ENCODE results near the gene XBP1.
"Not testable (repeated sequence)": the region's sequence is repeated elsewhere in the genome, so short reads cannot be mapped to it uniquely, and the experiment has no call there.

Gene XBP1

DNA sequence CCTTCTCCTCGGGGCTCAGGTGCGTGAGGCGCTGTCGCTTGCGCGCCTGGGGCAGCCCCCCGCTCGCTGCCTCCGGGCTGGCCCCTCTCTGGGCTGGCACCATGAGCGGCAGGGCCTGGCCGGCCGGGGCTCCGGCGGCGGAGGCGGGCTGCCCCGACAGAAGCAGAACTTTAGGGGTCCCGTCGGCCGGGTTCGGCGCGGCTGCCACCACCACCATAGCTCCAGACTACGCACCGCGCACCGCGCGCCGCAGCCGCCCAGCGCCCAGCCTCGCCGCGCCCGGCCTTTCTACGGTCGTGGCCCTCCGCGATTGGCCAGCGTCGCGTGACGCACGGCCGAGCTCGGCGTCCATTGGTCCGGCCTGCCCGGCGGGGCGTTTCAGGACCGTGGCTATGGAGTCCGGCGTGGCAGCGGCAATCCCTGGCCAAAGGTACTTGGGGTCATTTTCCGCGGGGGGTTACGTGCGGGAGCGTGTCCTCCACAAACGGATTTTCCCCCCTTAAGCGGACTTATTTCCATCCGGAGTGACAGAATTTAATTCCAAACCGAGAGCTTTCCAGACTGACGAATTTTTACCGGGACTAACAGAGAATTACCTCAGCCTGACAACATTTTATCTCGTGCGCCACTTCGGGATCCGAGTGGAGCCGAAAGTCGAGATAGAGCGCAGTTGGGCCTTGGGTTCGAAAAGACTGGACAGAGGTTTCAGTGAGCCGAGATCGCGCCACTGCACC, at the start of gene XBP1:
XBP1 (minus strand) TSS at position 262 of the 734 bp plus-strand sequence.
- DNase-seq (ENCODE audit: low read depth in 2 of 2): peak; percentile 79 to 87

DNA sequence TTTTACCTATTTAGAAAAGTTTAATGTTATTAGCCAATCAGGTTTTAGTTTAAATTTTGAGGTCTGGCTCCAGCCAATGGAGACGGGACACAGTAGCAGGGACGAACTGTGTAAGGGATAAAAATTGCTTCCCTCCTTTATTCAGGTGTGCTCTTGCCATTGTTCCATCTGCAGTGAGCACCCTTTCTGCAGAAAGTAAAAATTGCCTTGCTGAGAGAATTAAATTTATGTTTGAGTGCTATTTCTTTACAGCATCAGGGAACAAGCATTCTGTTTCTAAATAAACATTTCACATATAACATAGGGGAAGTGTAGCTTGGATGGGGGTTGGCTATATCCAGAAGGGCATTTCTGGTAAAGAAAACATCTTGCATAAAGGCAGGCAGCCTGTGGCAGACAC, 46.6 kb upstream of the XBP1 start:
- DNase-seq (ENCODE audit: low read depth in 2 of 2): no peak

DNA sequence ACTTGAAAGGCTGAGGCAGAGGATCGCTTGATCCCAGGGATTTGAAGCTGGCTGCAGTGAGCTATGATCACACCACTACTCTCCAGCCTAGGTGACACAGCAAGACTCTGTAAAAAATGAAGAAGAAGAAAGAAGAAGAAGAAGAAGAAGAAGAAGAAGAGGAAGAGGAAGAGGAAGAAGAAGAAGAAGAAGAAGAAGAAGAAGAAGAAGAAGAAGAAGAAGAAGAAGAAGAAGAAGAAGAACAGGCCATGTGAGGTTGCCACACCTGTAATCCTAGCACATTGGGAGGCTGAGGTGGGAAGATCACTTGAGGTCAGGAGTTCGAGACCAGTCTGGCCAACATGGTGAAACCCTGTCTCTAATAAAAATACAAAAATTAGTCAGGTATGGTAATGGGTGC, 43.9 kb upstream of the XBP1 start:
- DNase-seq (ENCODE audit: low read depth in 2 of 2): not testable (repeated sequence)

DNA sequence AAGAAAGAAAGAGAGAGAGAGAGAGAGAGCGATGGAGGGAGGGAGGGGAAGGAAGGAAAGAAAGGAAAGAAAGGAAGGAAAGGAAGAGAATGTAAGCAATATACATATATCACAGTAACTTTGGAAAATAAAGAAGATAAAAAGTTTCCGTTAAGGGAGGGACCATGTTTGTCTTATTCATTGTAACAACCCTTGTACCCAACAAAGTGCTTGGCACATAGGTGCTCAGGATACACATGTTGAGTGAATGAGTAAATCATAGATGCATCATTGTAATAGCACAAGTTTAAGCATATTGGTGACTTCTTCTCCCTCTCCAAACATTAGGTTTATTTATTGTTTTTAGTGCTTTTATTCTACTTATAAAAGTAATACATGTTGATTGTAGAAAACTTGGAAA, 43.3 kb upstream of the XBP1 start:
- DNase-seq (ENCODE audit: low read depth in 2 of 2): no peak

DNA sequence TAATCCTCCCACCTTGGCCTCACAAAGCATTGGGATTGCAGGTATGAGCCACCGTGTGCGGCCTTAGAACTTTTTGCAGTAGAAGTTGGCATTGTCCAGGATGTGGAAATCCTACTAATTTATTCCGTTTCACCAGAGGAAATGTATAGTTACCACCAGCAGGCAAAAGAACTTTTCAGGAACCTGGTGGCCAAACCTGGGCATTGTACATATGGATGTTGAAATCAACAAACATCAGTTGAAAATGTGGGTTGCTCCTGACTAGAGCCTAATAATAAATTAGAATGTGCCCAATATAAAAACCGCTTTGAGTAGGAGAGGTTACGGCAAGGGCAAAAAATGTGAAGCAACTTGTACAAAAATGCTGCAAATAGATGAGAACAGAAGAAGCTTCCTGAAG, 40.7 kb upstream of the XBP1 start:
- no peak for DNase-seq (ENCODE audit: low read depth in 2 of 2)

DNA sequence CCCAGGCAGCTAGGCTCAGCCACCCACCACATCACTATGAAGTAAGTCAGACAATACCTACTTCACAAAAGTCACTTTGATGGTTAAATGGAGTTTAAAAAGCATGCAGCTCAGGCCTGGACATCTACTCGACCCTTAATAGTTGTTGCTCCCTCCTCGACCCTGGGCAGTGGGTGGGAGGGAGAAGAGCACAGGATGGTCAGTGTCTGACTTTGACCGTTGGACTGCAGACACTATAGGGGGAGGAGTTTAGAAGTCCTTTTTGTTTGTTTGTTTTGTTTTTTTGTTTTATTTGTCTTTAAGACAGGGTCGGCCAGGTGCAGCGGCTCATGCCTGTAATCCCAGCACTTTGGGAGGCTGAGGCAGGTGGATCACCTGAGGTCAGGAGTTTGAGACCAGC, 38.6 kb upstream of the XBP1 start:
- no peak for DNase-seq (ENCODE audit: low read depth in 2 of 2)

DNA sequence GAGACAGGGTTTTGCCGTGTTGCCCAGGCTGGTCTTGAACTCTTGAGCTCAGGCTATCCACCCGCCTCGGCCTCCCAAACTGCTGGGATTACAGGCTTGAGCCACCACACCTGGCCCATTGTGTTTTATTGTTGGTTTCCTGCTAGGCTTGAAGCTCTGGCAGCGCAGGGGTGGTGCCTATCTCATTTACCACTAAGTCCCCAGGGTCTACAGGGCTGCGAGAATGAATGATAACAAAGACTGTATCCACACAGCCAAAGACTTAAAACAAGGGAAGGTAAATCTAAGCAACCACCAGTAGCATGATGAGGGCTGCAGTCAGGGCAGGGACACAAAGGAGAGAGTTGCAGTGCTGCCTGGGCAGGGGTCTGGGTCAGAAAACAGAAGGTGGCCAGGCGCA, 37.3 kb upstream of the XBP1 start:
- DNase-seq (ENCODE audit: low read depth in 2 of 2): no peak

DNA sequence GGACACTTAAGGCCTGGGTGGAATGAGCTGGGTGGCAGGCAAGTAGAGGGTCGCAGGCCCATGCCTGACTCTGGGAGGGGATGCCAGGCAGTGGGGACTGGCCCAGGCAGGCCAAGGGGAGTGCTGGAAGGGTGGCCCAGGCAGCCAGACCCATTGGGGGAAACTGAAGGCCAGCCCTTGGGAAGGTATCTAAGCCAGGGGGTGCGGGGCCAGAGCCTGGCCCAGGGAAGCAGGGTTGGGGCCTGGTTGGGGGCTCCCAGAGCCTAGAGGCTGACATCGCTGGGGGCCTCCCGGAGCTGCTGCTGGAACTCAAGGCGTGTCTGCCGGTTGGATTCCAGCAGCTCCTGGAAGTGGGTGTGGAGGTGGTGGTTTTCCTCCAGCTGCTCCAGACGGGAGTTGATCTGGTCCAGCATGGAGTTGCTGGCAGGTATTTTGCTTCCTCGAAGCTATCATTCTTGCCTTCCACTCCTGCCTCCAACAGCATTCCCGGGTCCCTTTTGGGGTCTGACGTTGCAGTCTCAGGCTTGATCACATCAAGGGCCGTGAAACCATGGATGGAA, 35.3 kb upstream of the XBP1 start:
- DNase-seq (ENCODE audit: low read depth in 2 of 2): no peak

DNA sequence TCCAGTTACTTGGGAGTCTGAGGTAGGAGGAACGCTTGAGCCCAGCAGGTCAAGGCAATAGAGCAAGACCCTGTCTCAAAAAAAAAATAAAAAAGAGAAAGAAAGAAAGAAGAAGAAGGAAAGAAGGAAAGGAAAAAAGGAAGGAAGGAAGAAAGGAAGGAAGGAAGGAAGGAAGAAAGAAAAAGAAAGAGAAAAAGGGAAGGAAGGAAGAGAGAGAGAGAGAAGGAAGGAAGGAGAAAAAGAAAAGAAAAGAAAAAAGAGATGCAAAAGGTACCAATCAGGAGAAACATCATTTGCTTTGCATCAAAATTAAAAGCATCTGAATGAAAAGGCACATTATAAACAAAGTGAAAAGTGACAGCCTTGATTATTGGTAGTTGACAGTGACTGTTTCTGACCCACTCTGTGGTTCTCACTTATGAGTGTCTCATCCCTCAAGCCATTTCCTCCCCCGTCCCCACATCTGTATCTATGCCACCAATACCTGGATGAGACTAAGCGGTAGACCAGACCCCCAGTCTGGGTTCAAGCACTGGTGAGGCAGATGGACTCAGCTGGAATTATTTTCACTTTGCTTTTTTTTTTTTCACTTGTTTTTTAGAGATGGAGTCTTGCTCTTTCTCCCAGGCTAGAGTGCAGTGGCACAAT, 33.0 kb upstream of the XBP1 start:
- DNase-seq (ENCODE audit: low read depth in 2 of 2): no peak

DNA sequence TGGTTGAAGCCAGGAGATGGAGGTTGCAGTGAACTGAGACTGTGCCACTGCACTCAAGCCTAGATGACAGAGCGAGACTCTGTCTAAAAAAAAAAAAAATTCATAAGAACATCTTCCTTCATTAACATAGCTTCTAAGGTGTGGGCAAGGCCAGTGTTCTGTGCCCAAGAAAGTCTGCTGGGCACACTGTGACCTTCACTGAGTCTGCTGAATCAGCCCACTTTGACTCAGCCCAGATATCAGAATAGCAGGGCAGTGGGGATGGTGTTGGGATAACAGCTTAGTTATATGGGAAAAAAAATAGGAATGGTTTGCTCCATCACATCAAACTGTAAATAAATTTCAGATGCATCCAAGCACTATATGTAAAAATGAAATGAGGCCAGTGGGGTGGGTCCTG, 32.4 kb upstream of the XBP1 start:
- DNase-seq (ENCODE audit: low read depth in 2 of 2): no peak

DNA sequence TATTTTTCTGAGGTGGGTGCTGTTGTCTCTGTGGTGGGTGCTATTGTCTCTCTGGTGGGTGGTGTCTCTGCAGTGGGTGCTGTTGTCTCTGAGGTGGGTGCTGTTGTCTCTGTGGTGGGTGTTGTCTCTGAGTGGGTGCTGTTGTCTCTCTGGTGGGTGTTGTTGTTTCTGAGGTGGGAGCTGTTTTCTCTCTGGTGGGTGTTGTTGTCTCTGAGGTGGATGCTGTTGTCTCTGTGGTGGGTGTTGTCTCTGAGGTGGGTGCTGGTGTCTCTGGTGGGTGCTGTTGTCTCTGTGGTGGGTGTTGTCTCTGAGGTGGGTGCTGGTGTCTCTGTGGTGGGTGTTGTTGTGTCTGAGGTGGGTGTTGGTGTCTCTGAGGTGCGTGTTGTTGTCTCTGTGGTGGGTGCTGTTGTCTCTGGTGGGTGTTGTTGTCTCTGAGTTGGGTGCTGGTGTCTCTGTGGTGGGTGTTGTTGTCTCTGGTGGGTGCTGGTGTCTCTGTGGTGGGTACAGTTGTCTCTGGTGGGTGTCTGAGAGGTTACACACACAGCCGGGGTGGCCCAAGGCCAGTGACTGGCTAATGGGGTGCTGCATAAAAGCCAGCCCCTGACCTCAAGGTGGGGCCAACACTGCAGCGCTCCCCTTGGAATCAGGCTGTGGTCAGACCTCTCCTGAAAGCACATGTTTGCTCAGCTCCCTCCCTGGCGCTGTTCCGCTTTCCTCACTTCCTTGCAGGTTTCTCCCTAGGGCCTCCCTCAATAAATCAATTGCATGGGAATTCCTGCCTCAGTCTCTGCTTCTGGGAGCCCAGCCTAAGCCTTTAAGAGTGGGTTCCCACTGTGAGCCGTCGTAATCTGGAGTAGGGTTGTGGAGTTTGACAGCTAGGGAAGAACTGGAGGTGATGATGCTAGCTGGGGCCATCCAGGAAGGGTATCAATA, 31.0 kb upstream of the XBP1 start:
- no peak for DNase-seq (ENCODE audit: low read depth in 2 of 2)

DNA sequence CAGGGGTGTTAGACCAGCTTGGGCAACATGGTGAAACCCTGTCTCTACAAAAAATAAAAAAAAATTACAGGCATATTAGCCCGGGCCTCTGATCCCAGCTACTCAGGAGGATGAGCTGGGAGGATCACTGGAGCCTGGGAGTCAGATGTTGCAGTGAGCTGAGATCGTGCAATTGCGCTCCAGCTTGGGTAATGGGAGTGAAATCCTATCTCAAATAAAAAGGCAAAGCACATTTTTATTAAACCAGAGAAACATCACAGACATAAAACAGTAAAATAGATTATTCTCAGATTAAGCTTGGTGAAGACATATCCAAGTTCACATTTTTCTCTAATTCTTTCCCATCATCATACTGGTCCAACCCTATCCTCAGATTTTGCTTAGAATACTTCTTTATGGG, 30.1 kb upstream of the XBP1 start:
- DNase-seq (ENCODE audit: low read depth in 2 of 2): no peak

DNA sequence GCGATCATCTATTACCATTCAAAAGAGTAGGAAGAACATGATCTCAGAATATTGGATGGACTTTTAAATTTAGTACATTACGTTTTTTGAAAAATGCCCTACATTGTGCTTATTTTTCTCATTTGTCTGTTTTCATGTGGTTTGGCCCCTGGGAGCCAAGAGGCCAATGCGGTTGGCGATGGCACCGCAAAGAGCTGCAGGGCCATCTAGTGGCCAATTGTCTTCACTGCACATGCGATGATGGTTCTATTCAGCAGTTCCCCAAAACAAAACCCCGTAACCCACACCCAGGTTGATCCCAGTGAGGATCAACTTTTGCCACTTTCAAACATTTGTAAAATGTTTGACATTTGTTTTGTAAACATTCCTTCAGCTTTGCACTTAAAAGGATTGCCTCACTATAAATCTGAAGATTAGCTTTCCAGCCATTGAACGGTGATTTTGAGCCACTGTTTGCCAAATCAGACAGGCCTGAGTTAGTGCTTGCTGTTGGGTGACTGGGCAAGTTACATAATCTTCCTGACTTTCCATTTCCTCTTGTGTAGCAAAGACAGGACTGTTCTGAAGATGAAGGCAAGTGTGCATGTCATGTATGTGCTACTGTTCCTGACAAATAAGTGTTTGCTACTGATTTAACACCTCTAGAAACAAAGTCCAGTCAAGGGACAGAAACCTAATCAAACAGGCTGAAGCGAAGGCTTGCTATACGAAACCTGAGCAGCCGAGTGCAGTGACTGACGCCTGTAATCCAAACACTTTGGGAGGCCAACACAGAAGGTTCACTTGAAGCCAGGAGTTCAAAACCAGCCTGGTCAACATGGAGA, 29.2 kb upstream of the XBP1 start:
- peak; percentile 54 to 68 for DNase-seq (ENCODE audit: low read depth in 2 of 2)

DNA sequence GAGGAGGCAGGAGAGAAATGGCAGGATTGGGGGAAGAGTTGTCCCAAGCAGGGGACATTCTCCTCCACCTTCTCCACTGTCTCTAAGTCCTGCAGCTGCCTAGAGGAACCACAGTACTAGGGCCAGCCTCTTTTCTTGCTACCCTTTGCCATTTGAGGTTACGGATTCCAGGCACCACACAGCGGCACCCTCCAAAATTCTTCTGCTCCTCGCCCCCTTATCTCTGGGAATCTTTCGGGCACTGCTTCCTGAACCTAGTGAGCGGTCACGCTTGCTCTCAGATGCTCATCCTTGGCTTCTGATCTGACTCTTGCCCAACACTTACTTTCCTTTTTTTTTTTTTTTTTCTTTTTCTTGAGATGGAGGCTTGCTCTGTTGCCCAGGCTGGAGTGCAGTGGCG, 26.6 kb upstream of the XBP1 start:
- DNase-seq (ENCODE audit: low read depth in 2 of 2): no peak

DNA sequence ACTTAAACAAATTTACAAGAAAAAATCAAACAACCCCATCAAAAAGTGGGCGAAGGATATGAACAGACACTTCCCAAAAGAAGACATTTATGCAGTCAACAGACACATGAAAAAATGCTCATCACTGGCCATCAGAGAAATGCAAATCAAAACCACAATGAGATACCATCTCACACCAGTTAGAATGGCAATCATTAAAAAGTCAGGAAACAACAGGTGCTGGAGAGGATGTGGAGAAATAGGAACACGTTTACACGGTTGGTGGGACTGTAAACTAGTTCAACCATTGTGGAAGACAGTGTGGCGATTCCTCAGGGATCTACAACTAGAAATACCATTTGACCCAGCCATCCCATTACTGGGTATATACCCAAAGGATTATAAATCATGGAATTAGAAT, 26.1 kb upstream of the XBP1 start:
- not testable (repeated sequence) for DNase-seq (ENCODE audit: low read depth in 2 of 2)

DNA sequence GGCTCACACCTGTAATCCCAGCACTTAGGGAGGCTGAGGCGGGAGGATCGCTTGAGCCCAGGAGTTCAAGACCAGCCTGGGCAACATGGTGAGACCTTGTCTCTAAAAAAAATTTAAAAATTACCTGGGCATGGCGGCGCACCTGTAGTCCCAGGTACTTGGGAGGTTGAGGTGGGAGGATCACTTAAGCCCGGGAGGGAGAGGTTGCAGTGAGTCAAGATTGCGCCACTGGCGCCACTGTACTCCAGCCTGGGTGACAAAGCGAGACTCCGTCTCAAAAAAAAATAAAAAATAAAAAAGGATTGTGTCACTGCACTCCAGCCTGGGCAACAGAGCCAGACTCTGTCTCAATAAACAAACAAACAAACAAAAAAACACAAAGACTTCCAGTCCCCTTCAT, 24.1 kb upstream of the XBP1 start:
- not testable (repeated sequence) for DNase-seq (ENCODE audit: low read depth in 2 of 2)

DNA sequence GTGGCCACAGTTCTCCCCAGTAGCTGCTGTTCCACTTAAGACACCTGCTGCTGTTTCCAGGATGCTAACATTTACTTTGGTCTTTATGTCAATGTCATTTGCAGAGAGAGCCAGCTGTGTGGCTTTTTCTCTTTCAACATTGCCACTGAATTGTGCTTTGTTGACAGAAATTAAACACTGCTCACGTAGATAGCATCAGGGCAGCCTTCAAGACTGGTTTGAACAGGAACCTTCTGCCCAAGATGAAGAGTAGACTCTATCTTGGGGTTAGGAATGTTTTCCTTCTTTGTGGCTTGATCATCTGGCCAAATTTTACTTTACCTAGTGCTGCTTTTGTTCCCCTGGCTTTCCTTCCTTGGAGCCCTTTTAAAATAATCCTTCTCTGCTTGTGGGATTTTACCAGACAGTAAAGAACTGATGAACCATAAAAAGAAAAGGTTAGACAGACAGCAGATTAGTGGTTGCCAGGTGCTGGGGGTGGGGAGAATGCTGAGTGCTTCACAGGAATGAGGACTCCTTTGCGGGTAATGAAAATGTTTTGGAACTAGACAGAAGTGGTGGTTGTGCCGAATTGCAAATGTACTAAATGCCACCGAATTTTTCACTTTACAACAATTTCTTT, 22.7 kb upstream of the XBP1 start:
- DNase-seq (ENCODE audit: low read depth in 2 of 2): no peak

DNA sequence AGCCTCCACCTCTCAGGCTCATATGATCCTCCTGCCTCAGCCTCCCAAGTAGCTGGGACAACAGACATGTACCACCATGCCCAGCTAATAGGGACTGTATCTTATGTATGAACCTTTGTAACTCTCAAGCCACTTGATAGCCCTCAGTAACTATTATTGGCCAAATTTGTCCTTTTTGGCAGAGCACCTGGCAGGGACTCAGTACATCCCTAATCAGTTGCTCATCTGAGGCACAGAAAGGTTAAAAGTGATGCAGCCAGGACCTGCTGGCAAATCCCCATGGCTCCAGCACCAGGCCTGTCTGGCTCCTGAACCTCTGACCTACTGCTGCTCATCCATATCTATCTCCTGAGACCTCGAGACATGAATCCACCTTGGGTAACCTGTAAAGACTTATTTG, 21.1 kb upstream of the XBP1 start:
- DNase-seq (ENCODE audit: low read depth in 2 of 2): no peak

DNA sequence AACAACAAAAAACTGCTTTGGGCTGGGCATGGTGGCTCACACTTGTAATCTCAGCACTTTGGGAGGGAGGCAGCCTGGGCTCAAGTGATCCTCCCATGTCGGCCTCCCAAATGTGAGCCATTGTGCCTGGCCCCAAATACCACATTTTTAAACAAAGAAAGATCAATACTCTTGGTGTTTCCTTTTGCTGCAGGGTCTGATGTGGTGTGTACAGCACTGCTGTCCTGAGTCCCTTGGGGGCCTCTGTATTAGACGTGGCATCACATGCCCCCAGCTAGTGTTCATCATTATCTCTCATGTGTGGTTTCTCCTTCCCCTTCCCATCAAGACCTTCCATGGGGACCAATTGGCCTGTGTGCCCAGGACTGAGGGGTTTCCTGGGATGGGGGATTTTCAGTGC, 20.5 kb upstream of the XBP1 start:
- no peak for DNase-seq (ENCODE audit: low read depth in 2 of 2)

DNA sequence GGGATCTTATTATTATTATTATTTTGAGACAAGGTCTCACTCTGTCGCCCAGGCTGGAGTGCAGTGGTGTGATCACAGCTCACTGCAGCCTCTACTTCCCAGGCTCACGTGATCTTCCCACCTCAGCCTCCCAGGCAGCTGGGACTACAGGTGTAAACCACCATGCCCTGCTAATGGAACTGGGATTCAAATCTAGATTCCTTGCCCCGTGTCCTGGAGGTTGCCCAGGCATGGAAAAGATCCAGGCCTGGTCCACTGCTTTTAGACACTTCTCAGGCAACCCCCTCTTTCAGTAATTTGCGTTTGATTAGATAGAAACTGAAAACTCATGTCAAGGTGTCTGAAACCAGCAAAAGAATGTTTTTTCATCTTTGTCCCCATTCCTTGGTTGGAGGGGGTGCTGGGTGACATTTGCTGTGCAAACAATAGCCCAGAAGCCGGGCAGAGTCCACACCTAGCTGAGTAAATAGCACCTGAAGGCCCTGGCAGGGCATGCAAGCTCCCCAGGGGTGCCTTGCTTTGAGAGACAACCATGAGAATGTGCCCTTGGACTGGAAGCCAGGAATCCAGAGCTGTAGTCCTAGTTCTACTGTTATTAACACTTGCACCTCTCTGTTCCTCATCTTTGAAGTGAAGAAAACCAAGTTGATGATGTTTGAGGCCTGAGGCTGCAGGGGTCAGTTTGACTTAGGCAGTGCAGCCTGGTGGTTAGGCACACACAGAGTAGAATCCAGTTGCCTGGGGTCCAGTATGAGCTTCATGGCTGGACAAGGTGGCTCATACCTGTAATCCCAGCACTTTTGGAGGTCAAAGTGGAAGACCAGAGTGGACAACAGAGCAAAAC, 19.1 kb upstream of the XBP1 start:
- DNase-seq (ENCODE audit: low read depth in 2 of 2): no peak
